Left lung (tissue), 10 donors: Measurements from ENCODE around the gene NOL9. TPM values are rescaled to one million over a fixed set of nuclear protein-coding genes. Genes with fewer than 3 reads are reported as not detected.
"Not testable (repeated sequence)": the region's sequence is repeated elsewhere in the genome, so short reads cannot be mapped to it uniquely, and the experiment has no call there.

Source experiments
- ATAC-seq: fragments of 200-7000 bp; cut with Tn5 transposase; one replicate; pipeline ENCODE4 v1.9.1; 2020; ENCODE audit warnings: moderate library complexity
- DNase-seq, 4 donors: peaks; one replicate each; pipeline ENCODE4 v3.0.0-alpha.2; 2013 to 2020
- H3K27ac ChIP-seq, 2 donors: fragments of 200-600 bp; sonication (generic) in 1 of 2; one replicate each; pipeline versions ENCODE4 v1.5.0 to v1.8.0; 2020 to 2021
- H3K27me3 ChIP-seq, 2 donors: fragments of 200-600 bp; sonication (generic) in 1 of 2; one replicate each; pipeline versions ENCODE4 v1.5.0 to v1.8.0; 2020 to 2021
- H3K36me3 ChIP-seq, 2 donors: fragments of 200-600 bp; sonication (generic) in 1 of 2; one replicate each; pipeline versions ENCODE4 v1.5.0 to v1.8.0; 2020 to 2021
- H3K4me1 ChIP-seq, 2 donors: fragments of 200-600 bp; one replicate each; pipeline ENCODE4 v1.8.0; 2021
- H3K4me3 ChIP-seq, 2 donors: fragments of 200-600 bp; sonication (generic) in 1 of 2; one replicate each; pipeline versions ENCODE4 v1.5.0 to v1.8.0; 2020 to 2021; ENCODE audit warnings: mild to moderate bottlenecking in 1 of 2
- H3K9me3 ChIP-seq, 2 donors: fragments of 200-600 bp; sonication (generic) in 1 of 2; one replicate each; pipeline versions ENCODE4 v1.5.0 to v1.8.0; 2020 to 2021
- CTCF ChIP-seq, 2 donors: fragments of 200-600 bp; sonication (generic) in 1 of 2; IDR thresholded peaks; one replicate each; pipeline versions ENCODE4 v1.5.0 to v1.8.0; 2021; ENCODE audit warnings: antibody characterized with exemption in 2 of 2
- intact Hi-C, 2 donors: fragments of 100-400 bp; cut with DNase I; formaldehyde crosslinking; loops; one replicate each; pipeline versions ENCODE4 v1.11.2 to v1.14.2; 2022
- polyA plus RNA-seq, 6 donors: library from polyadenylated mRNA; unstranded; fragments of 120-200 nt; gene quantifications; one replicate each; pipeline ENCODE4 v1.2.1, GENCODE V29; 2013; ENCODE audit not compliant: insufficient read length in 6 of 6
- total RNA-seq, 2 donors: library from RNA; stranded (reverse); fragmentation: NEBNext Ultra II Directional; extraction: Animal tissue kit (Norgen Biotek cat#: 25700); gene quantifications; one replicate each; pipeline ENCODE4 v1.2.1, GENCODE V29; 2021
- donor health status: DM: no; HTN: yes; CAD: no.
- donor health status: DM: no; HTN: no; CAD: no.

Gene NOL9
- total and polyA plus RNA-seq, 8 donors: 19.1 to 30.8 (median 24.8) TPM

- H3K27me3 ChIP-seq: peaks cover 0 to 69% of the 10 kb centered on the region in 2 donors
- H3K27ac ChIP-seq: no peak overlapping the region
- H3K9me3 ChIP-seq: no peaks in the 10 kb centered on the region
- DNase-seq (no peak), ATAC-seq (no peak)
- H3K36me3 ChIP-seq: no peaks in the 10 kb centered on the region
- no peak overlapping the region for H3K4me3 ChIP-seq
- H3K4me1 ChIP-seq: peaks cover 8 to 30% of the 10 kb centered on the region in 2 donors
- no peak for TF ChIP-seq CTCF (IDR thresholded peaks at IDR 0.05)
- intact Hi-C loops: no loop called here
Observed at GRCh38 chr1:6495041-6495441, 59.3 kb downstream of the NOL9 start.

GRCh38 chr1:6494627-6495026 is 59.7 kb downstream of the NOL9 start:
- intact Hi-C loops: no loop called here
- Histone ChIP-seq H3K9me3 (no peaks in the 10 kb centered on the region), H3K4me1 (peaks cover 11 to 34% of the 10 kb centered on the region in 2 donors), H3K27ac (no peak overlapping the region), H3K27me3 (peaks cover 0 to 73% of the 10 kb centered on the region in 2 donors), H3K36me3 (no peaks in the 10 kb centered on the region), H3K4me3 (no peak overlapping the region)
- TF ChIP-seq CTCF (IDR thresholded peaks at IDR 0.05): no peak
- DNase-seq (no peak), ATAC-seq (no peak)

GRCh38 chr1:6493834-6494223 is 60.5 kb downstream of the NOL9 start:
- H3K9me3 ChIP-seq, ATAC-seq, intact Hi-C loops, H3K4me3 ChIP-seq, H3K27ac ChIP-seq, DNase-seq, H3K36me3 ChIP-seq: not testable (repeated sequence)
- Histone ChIP-seq H3K4me1 (peaks cover 11 to 35% of the 10 kb centered on the region in 2 donors), H3K27me3 (peaks cover 0 to 70% of the 10 kb centered on the region in 2 donors)

- DNase-seq (no peak), ATAC-seq (no peak)
- no peaks in the 10 kb centered on the region for H3K9me3 ChIP-seq
- no peak overlapping the region for H3K27ac ChIP-seq
- no peak overlapping the region for H3K4me3 ChIP-seq
- intact Hi-C loops: no loop called here
- no peak for TF ChIP-seq CTCF (IDR thresholded peaks at IDR 0.05)
- H3K4me1 ChIP-seq: peaks cover 11 to 26% of the 10 kb centered on the region in 2 donors
- H3K36me3 ChIP-seq: no peaks in the 10 kb centered on the region
- peaks cover 0 to 53% of the 10 kb centered on the region in 2 donors for H3K27me3 ChIP-seq
Observed at GRCh38 chr1:6491966-6492365, 62.3 kb downstream of the NOL9 start.

- Histone ChIP-seq H3K36me3 (no peaks in the 10 kb centered on the region), H3K4me3 (peak within 1 kb of the TSS; percentile 50), H3K27ac (peak within 1 kb of the TSS; percentile 39 to 57), H3K4me1 (peaks cover 11 to 24% of the 10 kb centered on the region in 2 donors), H3K27me3 (peaks cover 0 to 53% of the 10 kb centered on the region in 2 donors), H3K9me3 (no peaks in the 10 kb centered on the region)
- DNase-seq (no peak), ATAC-seq (no peak)
- no peak for TF ChIP-seq CTCF (IDR thresholded peaks at IDR 0.05)
- intact Hi-C loops: no loop called here
Observed at GRCh38 chr1:6491480-6491962, 62.8 kb downstream of the NOL9 start, which contains the start of gene PLEKHG5. Gene PLEKHG5, minus strand, starts transcription at chr1:6491667. Its CDS starts 14,096 bp downstream, at chr1:6477571.

GRCh38 chr1:6491081-6491449 is 63.2 kb downstream of the NOL9 start:
- Histone ChIP-seq H3K27ac (peak overlapping the region; percentile 39 to 57), H3K9me3 (no peaks in the 10 kb centered on the region), H3K27me3 (peaks cover 0 to 53% of the 10 kb centered on the region in 2 donors), H3K36me3 (no peaks in the 10 kb centered on the region), H3K4me3 (peak overlapping the region; percentile 50), H3K4me1 (peaks cover 11 to 28% of the 10 kb centered on the region in 2 donors)
- no peak for TF ChIP-seq CTCF (IDR thresholded peaks at IDR 0.05)
- ATAC-seq: no peak
- intact Hi-C loops: no loop called here
- DNase-seq: no peak
